Measurements from ENCODE around the gene DNAAF9. TPM values are rescaled to one million over a fixed set of nuclear protein-coding genes. Genes with fewer than 3 reads are reported as not detected.
A peak's percentile ranks its signal among the peaks of the same experiment; 100 is the strongest.

DNAAF9 gene
- total RNA-seq, result 24.8 TPM
- long read RNA-seq, full-length matches to known transcripts, result 4 of 34 reads
- long read RNA-seq, partial matches to known transcripts, result 11 of 34 reads
- long read RNA-seq, other reads (novel, unspliced or antisense), result 19 of 34 reads

- DNase-seq (peak; percentile 85), ATAC-seq (peak; percentile 76)
- Histone ChIP-seq H3K27me3 (no peaks in the 10 kb centered on the region), H3K27ac (peak within 1 kb of the TSS; percentile 92), H3K9me3 (no peaks in the 10 kb centered on the region), H3K36me3 (no peaks in the 10 kb centered on the region), H3K4me3 (peak within 1 kb of the TSS; percentile 77), H3K4me1 (peaks cover 15% of the 10 kb centered on the region)
- intact Hi-C loops (cut with DNase I), result no loop called here
- TF ChIP-seq CTCF (IDR thresholded peaks at IDR 0.05), result peak; percentile 23
Observed at GRCh38 chr20:3407040-3407770, at the start of gene DNAAF9. TSS of gene DNAAF9 (minus strand) at chr20:3407669. CDS start at chr20:3407557, 112 bp downstream.

- Histone ChIP-seq H3K9me3 (no peaks in the 10 kb centered on the region), H3K4me3 (no peak overlapping the region), H3K36me3 (no peaks in the 10 kb centered on the region), H3K4me1 (no peaks in the 10 kb centered on the region), H3K27me3 (no peaks in the 10 kb centered on the region), H3K27ac (no peak overlapping the region)
- intact Hi-C loops (cut with DNase I), result no loop called here
- no peak for TF ChIP-seq CTCF (IDR thresholded peaks at IDR 0.05)
- ATAC-seq (no peak), DNase-seq (no peak)
Observed at GRCh38 chr20:3456648-3457047, 49.2 kb upstream of the DNAAF9 start.

DNA sequence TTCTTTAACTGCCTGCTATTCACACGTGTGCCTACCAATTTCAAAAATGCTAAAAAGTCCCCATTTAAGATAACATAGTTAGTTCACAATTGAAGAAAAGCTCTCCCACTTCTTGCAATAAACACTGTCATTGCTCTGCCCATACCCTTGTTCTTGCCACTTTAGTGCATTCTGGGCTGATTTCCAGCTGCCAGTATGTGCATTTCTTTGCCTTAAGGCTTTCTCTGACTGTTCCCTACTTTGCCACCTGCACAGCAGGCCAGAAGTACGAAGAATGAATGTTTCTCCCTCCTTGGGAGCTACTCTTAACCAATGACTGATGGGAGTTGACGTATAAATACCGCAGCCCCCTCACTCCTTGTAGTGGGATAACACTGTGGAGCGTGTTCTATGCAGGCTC is 47.4 kb upstream of the DNAAF9 start:
- DNase-seq (no peak), ATAC-seq (no peak)
- intact Hi-C loops (cut with DNase I), result no loop called here
- Histone ChIP-seq H3K9me3 (no peaks in the 10 kb centered on the region), H3K27ac (no peak overlapping the region), H3K4me1 (no peaks in the 10 kb centered on the region), H3K36me3 (no peaks in the 10 kb centered on the region), H3K27me3 (no peaks in the 10 kb centered on the region), H3K4me3 (no peak overlapping the region)
- no peak for TF ChIP-seq CTCF (IDR thresholded peaks at IDR 0.05)

- Histone ChIP-seq H3K4me1 (no peaks in the 10 kb centered on the region), H3K9me3 (no peaks in the 10 kb centered on the region), H3K27me3 (no peaks in the 10 kb centered on the region), H3K36me3 (no peaks in the 10 kb centered on the region), H3K4me3 (no peak overlapping the region), H3K27ac (no peak overlapping the region)
- intact Hi-C loops (cut with DNase I), result no loop called here
- no peak for TF ChIP-seq CTCF (IDR thresholded peaks at IDR 0.05)
- no peak for DNase-seq
- no peak for ATAC-seq
Observed at GRCh38 chr20:3452690-3453089, 45.2 kb upstream of the DNAAF9 start.

DNA sequence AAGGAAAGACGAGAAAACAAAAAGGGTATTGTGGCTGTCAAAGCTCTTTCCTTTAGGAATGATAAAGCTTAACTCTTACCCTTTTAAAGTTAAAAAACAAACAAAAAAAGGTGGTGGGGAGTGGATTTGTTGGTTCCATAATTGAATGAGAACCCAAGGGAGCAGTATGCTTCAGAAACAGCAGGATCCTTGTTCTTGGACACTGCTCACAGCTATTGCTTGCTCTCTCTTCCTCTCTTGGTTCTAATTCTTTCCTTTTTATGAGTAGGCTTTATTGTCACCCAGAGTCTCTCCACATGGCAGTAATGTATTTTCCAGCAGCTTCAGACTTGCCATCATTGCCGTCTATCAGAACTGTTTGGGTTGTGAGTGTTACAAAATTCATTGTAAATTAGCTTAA is 44.7 kb upstream of the DNAAF9 start:
- Histone ChIP-seq H3K36me3 (no peaks in the 10 kb centered on the region), H3K27me3 (no peaks in the 10 kb centered on the region), H3K4me3 (no peak overlapping the region), H3K27ac (no peak overlapping the region), H3K4me1 (no peaks in the 10 kb centered on the region), H3K9me3 (no peaks in the 10 kb centered on the region)
- ATAC-seq, result no peak
- intact Hi-C loops (cut with DNase I), result no loop called here
- DNase-seq, result no peak
- TF ChIP-seq CTCF (IDR thresholded peaks at IDR 0.05), result no peak
